GM23338 (cell line): ENCODE results near the gene FOXR1. TPM values are rescaled to one million over a fixed set of nuclear protein-coding genes. Genes with fewer than 3 reads are reported as not detected.
"Not testable (repeated sequence)": the region's sequence is repeated elsewhere in the genome, so short reads cannot be mapped to it uniquely, and the experiment has no call there.

Source experiments
- ATAC-seq: fragments of 200-7000 bp; cut with Tn5 transposase; 3 replicates; pipeline ENCODE4 v1.9.1; 2020
- DNase-seq: peaks from one replicate; pipeline ENCODE4 v3.0.0-alpha.2; 2015; ENCODE audit warnings: low spot score
- H2AFZ ChIP-seq: fragments of 200-600 bp; sonication (generic); 2 replicates; pipeline ENCODE4 v1.8.0; 2016; ENCODE audit warnings: antibody characterized with exemption, mild to moderate bottlenecking, moderate library complexity
- H3F3A ChIP-seq: fragments of 200-600 bp; sonication (generic); replicated peaks from 2 replicates; pipeline ENCODE4 v1.8.0; 2017; ENCODE audit warnings: antibody characterized with exemption, mixed run types, low read depth
- H3K27ac ChIP-seq: fragments of 200-600 bp; sonication (generic); 2 replicates; pipeline ENCODE4 v1.6.1; 2016; ENCODE audit warnings: low read depth
- H3K27me3 ChIP-seq: fragments of 200-600 bp; sonication (generic); 2 replicates; pipeline ENCODE4 v1.8.0; 2016; ENCODE audit warnings: mild to moderate bottlenecking, mixed run types, moderate library complexity; ENCODE audit not compliant: insufficient read depth
- H3K36me3 ChIP-seq: fragments of 200-600 bp; sonication (generic); 2 replicates; pipeline ENCODE4 v1.8.0; 2016; ENCODE audit warnings: mild to moderate bottlenecking; ENCODE audit not compliant: insufficient read depth
- H3K4me1 ChIP-seq: fragments of 200-600 bp; sonication (generic); 2 replicates; pipeline ENCODE4 v1.8.0; 2016; ENCODE audit warnings: mild to moderate bottlenecking, moderate library complexity; ENCODE audit not compliant: insufficient read depth
- H3K4me2 ChIP-seq: fragments of 200-600 bp; sonication (generic); 2 replicates; pipeline ENCODE4 v1.7.1; 2017; ENCODE audit warnings: mixed run types
- H3K4me3 ChIP-seq: fragments of 200-600 bp; sonication (generic); 2 replicates; pipeline ENCODE4 v1.6.1; 2016; ENCODE audit warnings: mixed run types
- H3K79me2 ChIP-seq: fragments of 200-600 bp; sonication (generic); replicated peaks from 2 replicates; pipeline ENCODE4 v1.8.0; 2017; ENCODE audit warnings: mild to moderate bottlenecking; ENCODE audit not compliant: insufficient read depth
- H3K9me2 ChIP-seq: fragments of 200-600 bp; sonication (generic); 2 replicates; pipeline ENCODE4 v1.8.0; 2017; ENCODE audit not compliant: insufficient read depth
- H4K20me1 ChIP-seq: fragments of 200-600 bp; sonication (generic); replicated peaks from 2 replicates; pipeline ENCODE4 v1.8.0; 2017; ENCODE audit warnings: mild to moderate bottlenecking; ENCODE audit not compliant: insufficient read depth
- H3K27ac Mint-ChIP-seq: 2 replicates; pipeline ENCODE4 v1.8.0; 2020; ENCODE audit warnings: inconsistent platforms, mild to moderate bottlenecking, moderate library complexity, mixed read lengths
- H3K27me3 Mint-ChIP-seq: 3 replicates; pipeline ENCODE4 v1.8.0; 2022; ENCODE audit warnings: low read depth, mild to moderate bottlenecking, moderate library complexity, mixed read lengths, inconsistent platforms; ENCODE audit not compliant: insufficient read depth, poor library complexity
- H3K36me3 Mint-ChIP-seq: 3 replicates; pipeline ENCODE4 v1.8.0; 2021; ENCODE audit warnings: low read depth, mild to moderate bottlenecking, inconsistent platforms, moderate library complexity, mixed read lengths
- H3K4me1 Mint-ChIP-seq: 3 replicates; pipeline ENCODE4 v1.8.0; 2020; ENCODE audit warnings: mild to moderate bottlenecking, inconsistent platforms, mixed read lengths
- H3K4me3 Mint-ChIP-seq: 3 replicates; pipeline ENCODE4 v1.8.0; 2021; ENCODE audit warnings: moderate library complexity, mild to moderate bottlenecking, inconsistent platforms, mixed read lengths
- H3K9me3 Mint-ChIP-seq: 3 replicates; pipeline ENCODE4 v1.8.0; 2020; ENCODE audit warnings: moderate library complexity, mild to moderate bottlenecking, inconsistent platforms, mixed read lengths
- EZH2phosphoT487 ChIP-seq: fragments of 200-600 bp; sonication (generic); IDR thresholded peaks from one replicate; pipeline ENCODE4 v1.8.1; 2018; ENCODE audit warnings: antibody characterized with exemption; ENCODE audit not compliant: unreplicated experiment
- POLR2AphosphoS5 ChIP-seq: IDR thresholded peaks from 2 replicates; pipeline ENCODE4 v1.6.1; 2016; ENCODE audit warnings: antibody characterized with exemption, low read depth
- STAT1 ChIP-seq: IDR thresholded peaks from one replicate; pipeline ENCODE4 v1.6.1; 2016; ENCODE audit warnings: antibody characterized with exemption; ENCODE audit not compliant: unreplicated experiment
- polyA plus RNA-seq: library from polyadenylated mRNA; unstranded; fragments of >200 nt; fragmentation: Nextera tagmentation; extraction: Ambion mirVana; gene quantifications from 2 replicates; pipeline ENCODE4 v1.2.1, GENCODE V29; 2016
- total RNA-seq: library from RNA; depleted of rRNA; stranded (reverse); fragments of >200 nt; shearing (Covaris generic); gene quantifications from 2 replicates; pipeline ENCODE4 v1.2.3, GENCODE V29; 2014
- TF ChIP-seq, protein P1 (sequence below): IDR thresholded peaks from 2 replicates; pipeline ENCODE4 v1.6.1; 2016; ENCODE audit warnings: antibody characterized with exemption
- TF ChIP-seq, protein P2 (sequence below), 2 experiments: fragments of 200-600 bp in 1 of 2; sonication (generic) in 1 of 2; conservative IDR thresholded peaks; 2 replicates each; pipeline versions ENCODE4 v1.5.1 to v1.6.1; 2016 to 2017; ENCODE audit warnings: antibody characterized with exemption in 2 of 2, low read depth in 2 of 2, mild to moderate bottlenecking in 2 of 2, moderate library complexity in 1 of 2
- TF ChIP-seq, protein P3 (sequence below): fragments of 250-450 bp; sonication (Bioruptor Pico); IDR thresholded peaks from 2 replicates; pipeline ENCODE4 v1.5.0; 2020; ENCODE audit warnings: mild to moderate bottlenecking, moderate library complexity

The FOXR1 gene
- total and polyA plus RNA-seq, 2 experiments from 2014 or later = not detected

DNA sequence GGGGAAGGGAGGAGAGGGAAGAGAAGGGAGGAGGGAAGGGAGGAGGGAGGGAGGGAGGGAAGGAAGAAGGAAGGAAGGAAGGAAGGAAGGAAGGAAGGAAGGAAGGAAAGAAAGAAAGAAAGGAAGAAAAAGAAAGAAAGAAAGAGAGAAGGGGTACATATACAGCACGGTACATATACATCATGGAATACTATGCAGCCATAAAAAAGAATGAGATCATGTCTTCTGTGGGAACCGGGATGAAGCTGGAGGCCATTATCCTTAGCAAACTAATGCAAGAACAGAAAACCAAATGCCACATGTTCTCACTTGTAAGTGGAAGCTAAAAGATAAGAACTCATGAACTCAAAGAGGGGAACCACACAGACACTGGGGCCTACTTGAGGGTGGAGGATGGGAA is 2.1 kb upstream of the FOXR1 start:
- H3K27me3 Mint-ChIP-seq = not testable (repeated sequence)

DNA sequence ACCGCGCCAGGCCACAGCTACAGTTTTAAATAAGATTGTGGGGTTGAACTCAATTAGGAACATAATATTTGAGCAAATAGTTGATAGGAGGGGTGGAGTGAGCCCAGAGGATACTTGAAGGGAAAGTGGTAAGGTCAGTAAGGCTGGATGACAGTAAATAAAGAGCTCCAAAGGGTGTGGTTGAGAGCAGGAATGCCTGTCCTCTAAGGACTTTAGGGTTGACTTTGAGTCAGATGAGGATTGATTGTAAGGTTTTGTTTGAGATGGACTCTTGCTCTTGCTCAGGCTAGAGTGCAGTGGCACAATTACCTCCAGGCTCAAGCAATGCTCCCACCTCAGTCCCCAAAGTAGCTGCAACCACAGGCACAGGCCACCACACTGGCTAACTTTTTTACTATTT is 2.4 kb downstream of the FOXR1 start:
- DNase-seq = no peak
- no peaks in the 10 kb centered on the region for H3K27me3 ChIP-seq
- Mint-ChIP-seq H3K4me3 (no peak overlapping the region), H3K27ac (no peak overlapping the region), H3K4me1 (peaks cover 5% of the 10 kb centered on the region), H3K36me3 (no peaks in the 10 kb centered on the region), H3K27me3 (peaks cover 4% of the 10 kb centered on the region), H3K9me3 (no peaks in the 10 kb centered on the region)
- no peak overlapping the region for H3K4me2 ChIP-seq
- H3F3A ChIP-seq = no peaks in the 10 kb centered on the region
- H3K27ac ChIP-seq = no peak overlapping the region
- H3K9me2 ChIP-seq = no peaks in the 10 kb centered on the region
- no peaks in the 10 kb centered on the region for H3K36me3 ChIP-seq
- ATAC-seq = no peak
- no peaks in the 10 kb centered on the region for H4K20me1 ChIP-seq
- H3K4me1 ChIP-seq = peaks cover 3% of the 10 kb centered on the region; the same call in 1 of the 2 replicates
- TF ChIP-seq, protein P1, sequence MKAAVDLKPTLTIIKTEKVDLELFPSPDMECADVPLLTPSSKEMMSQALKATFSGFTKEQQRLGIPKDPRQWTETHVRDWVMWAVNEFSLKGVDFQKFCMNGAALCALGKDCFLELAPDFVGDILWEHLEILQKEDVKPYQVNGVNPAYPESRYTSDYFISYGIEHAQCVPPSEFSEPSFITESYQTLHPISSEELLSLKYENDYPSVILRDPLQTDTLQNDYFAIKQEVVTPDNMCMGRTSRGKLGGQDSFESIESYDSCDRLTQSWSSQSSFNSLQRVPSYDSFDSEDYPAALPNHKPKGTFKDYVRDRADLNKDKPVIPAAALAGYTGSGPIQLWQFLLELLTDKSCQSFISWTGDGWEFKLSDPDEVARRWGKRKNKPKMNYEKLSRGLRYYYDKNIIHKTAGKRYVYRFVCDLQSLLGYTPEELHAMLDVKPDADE = no peak
- TF ChIP-seq, protein P2, sequence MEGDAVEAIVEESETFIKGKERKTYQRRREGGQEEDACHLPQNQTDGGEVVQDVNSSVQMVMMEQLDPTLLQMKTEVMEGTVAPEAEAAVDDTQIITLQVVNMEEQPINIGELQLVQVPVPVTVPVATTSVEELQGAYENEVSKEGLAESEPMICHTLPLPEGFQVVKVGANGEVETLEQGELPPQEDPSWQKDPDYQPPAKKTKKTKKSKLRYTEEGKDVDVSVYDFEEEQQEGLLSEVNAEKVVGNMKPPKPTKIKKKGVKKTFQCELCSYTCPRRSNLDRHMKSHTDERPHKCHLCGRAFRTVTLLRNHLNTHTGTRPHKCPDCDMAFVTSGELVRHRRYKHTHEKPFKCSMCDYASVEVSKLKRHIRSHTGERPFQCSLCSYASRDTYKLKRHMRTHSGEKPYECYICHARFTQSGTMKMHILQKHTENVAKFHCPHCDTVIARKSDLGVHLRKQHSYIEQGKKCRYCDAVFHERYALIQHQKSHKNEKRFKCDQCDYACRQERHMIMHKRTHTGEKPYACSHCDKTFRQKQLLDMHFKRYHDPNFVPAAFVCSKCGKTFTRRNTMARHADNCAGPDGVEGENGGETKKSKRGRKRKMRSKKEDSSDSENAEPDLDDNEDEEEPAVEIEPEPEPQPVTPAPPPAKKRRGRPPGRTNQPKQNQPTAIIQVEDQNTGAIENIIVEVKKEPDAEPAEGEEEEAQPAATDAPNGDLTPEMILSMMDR (conservative IDR thresholded peaks at IDR 0.05; ENCODE audit: low read depth in 2 of 2) = no peak
- TF ChIP-seq POLR2AphosphoS5 (no peak), EZH2phosphoT487 (no peak), STAT1 (no peak)
- TF ChIP-seq, protein P3, sequence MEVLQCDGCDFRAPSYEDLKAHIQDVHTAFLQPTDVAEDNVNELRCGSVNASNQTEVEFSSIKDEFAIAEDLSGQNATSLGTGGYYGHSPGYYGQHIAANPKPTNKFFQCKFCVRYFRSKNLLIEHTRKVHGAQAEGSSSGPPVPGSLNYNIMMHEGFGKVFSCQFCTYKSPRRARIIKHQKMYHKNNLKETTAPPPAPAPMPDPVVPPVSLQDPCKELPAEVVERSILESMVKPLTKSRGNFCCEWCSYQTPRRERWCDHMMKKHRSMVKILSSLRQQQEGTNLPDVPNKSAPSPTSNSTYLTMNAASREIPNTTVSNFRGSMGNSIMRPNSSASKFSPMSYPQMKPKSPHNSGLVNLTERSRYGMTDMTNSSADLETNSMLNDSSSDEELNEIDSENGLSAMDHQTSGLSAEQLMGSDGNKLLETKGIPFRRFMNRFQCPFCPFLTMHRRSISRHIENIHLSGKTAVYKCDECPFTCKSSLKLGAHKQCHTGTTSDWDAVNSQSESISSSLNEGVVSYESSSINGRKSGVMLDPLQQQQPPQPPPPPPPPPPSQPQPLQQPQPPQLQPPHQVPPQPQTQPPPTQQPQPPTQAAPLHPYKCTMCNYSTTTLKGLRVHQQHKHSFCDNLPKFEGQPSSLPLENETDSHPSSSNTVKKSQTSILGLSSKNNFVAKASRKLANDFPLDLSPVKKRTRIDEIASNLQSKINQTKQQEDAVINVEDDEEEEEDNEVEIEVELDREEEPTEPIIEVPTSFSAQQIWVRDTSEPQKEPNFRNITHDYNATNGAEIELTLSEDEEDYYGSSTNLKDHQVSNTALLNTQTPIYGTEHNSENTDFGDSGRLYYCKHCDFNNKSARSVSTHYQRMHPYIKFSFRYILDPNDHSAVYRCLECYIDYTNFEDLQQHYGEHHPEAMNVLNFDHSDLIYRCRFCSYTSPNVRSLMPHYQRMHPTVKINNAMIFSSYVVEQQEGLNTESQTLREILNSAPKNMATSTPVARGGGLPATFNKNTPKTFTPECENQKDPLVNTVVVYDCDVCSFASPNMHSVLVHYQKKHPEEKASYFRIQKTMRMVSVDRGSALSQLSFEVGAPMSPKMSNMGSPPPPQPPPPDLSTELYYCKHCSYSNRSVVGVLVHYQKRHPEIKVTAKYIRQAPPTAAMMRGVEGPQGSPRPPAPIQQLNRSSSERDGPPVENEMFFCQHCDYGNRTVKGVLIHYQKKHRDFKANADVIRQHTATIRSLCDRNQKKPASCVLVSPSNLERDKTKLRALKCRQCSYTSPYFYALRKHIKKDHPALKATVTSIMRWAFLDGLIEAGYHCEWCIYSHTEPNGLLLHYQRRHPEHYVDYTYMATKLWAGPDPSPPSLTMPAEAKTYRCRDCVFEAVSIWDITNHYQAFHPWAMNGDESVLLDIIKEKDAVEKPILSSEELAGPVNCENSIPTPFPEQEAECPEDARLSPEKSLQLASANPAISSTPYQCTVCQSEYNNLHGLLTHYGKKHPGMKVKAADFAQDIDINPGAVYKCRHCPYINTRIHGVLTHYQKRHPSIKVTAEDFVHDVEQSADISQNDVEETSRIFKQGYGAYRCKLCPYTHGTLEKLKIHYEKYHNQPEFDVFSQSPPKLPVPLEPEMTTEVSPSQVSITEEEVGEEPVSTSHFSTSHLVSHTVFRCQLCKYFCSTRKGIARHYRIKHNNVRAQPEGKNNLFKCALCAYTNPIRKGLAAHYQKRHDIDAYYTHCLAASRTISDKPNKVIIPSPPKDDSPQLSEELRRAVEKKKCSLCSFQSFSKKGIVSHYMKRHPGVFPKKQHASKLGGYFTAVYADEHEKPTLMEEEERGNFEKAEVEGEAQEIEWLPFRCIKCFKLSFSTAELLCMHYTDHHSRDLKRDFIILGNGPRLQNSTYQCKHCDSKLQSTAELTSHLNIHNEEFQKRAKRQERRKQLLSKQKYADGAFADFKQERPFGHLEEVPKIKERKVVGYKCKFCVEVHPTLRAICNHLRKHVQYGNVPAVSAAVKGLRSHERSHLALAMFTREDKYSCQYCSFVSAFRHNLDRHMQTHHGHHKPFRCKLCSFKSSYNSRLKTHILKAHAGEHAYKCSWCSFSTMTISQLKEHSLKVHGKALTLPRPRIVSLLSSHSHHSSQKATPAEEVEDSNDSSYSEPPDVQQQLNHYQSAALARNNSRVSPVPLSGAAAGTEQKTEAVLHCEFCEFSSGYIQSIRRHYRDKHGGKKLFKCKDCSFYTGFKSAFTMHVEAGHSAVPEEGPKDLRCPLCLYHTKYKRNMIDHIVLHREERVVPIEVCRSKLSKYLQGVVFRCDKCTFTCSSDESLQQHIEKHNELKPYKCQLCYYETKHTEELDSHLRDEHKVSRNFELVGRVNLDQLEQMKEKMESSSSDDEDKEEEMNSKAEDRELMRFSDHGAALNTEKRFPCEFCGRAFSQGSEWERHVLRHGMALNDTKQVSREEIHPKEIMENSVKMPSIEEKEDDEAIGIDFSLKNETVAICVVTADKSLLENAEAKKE (CRISPR knock-in tag) = no peak
- H3K4me3 ChIP-seq = no peak overlapping the region
- H2AFZ ChIP-seq = no peak overlapping the region
- no peaks in the 10 kb centered on the region for H3K79me2 ChIP-seq

More for the DNA sequence above, 2.1 kb upstream of the FOXR1 start:
- not testable (repeated sequence) for H3K36me3 ChIP-seq, H3K4me1 ChIP-seq, H3K27ac ChIP-seq, H3K79me2 ChIP-seq, H3K4me3 Mint-ChIP-seq, H2AFZ ChIP-seq, H3K27ac Mint-ChIP-seq, H3K4me2 ChIP-seq, H3K27me3 ChIP-seq, H3K4me1 Mint-ChIP-seq, H3K4me3 ChIP-seq, H4K20me1 ChIP-seq, H3K9me3 Mint-ChIP-seq, H3K9me2 ChIP-seq, H3F3A ChIP-seq, ATAC-seq, DNase-seq, H3K36me3 Mint-ChIP-seq
